CD4-positive, alpha-beta T cell (primary cell): Measurements from ENCODE around the gene TEX48. TPM values are rescaled to one million over a fixed set of nuclear protein-coding genes. Genes with fewer than 3 reads are reported as not detected.

Experiments used
- ATAC-seq: fragments of 200-7000 bp; cut with Tn5 transposase; one replicate; pipeline ENCODE4 v1.10.0; 2022; ENCODE audit warnings: mild to moderate bottlenecking; ENCODE audit not compliant: poor library complexity
- CTCF ChIA-PET: fragments of 350-600 bp; sonication (Branson Sonifier 250); formaldehyde crosslinking; loops from one replicate; lab custom pipeline; 2021; ENCODE audit warnings: antibody characterized with exemption, inconsistent platforms; lab: Charles Lee
- POLR2A ChIA-PET: fragments of 350-600 bp; sonication (Branson Sonifier 250); formaldehyde crosslinking; loops from one replicate; lab custom pipeline; 2021; ENCODE audit warnings: antibody characterized with exemption, inconsistent platforms; lab: Charles Lee
- DNase-seq, 14 experiments: peaks; one replicate each; pipeline ENCODE4 v3.0.0-alpha.2; 2013 to 2020; ENCODE audit warnings: mixed read lengths in 2 of 14
- H3K27ac ChIP-seq, 2 donors: one replicate each; pipeline versions ENCODE4 v1.5.1 to v1.7.0; 2013; ENCODE audit warnings: low read length in 2 of 2, low read depth in 1 of 2, mild to moderate bottlenecking in 1 of 2
- H3K27me3 ChIP-seq, 2 experiments: 1 replicate in 1 of 2; 2 replicates in 1 of 2; pipeline versions ENCODE4 v1.6.1 to v1.7.0; 2013; ENCODE audit warnings: low read length in 2 of 2, control low read depth in 1 of 2, mild to moderate bottlenecking in 1 of 2, moderate library complexity in 1 of 2; ENCODE audit not compliant: insufficient read depth in 2 of 2, control insufficient read depth in 1 of 2
- H3K36me3 ChIP-seq: one replicate; pipeline ENCODE4 v1.6.1; 2013; ENCODE audit warnings: low read length, control low read depth; ENCODE audit not compliant: insufficient read depth
- H3K4me1 ChIP-seq: one replicate; pipeline ENCODE4 v1.6.1; 2013; ENCODE audit warnings: low read length, control low read depth; ENCODE audit not compliant: insufficient read depth
- H3K4me3 ChIP-seq: one replicate; pipeline ENCODE4 v1.5.1; 2013; ENCODE audit warnings: mild to moderate bottlenecking, low read length, moderate library complexity
- H3K9me3 ChIP-seq, 2 experiments: 1 replicate in 1 of 2; 2 replicates in 1 of 2; pipeline versions ENCODE4 v1.6.1 to v1.7.0; 2013; ENCODE audit warnings: low read length in 2 of 2, mild to moderate bottlenecking in 2 of 2, control low read depth in 1 of 2, moderate library complexity in 1 of 2; ENCODE audit not compliant: control insufficient read depth in 1 of 2, insufficient read depth in 1 of 2
- H3K27ac Mint-ChIP-seq: one replicate; pipeline ENCODE4 v1.8.0; 2020; ENCODE audit warnings: mixed read lengths
- H3K27me3 Mint-ChIP-seq: one replicate; pipeline ENCODE4 v1.8.0; 2021; ENCODE audit warnings: mixed read lengths
- H3K36me3 Mint-ChIP-seq: one replicate; pipeline ENCODE4 v1.8.0; 2021; ENCODE audit warnings: low read depth, mixed read lengths
- H3K4me1 Mint-ChIP-seq: one replicate; pipeline ENCODE4 v1.8.0; 2021; ENCODE audit warnings: low read depth, mixed read lengths
- H3K4me3 Mint-ChIP-seq: one replicate; pipeline ENCODE4 v1.8.0; 2020; ENCODE audit warnings: mild to moderate bottlenecking, mixed read lengths
- H3K9me3 Mint-ChIP-seq: one replicate; pipeline ENCODE4 v1.8.0; 2020; ENCODE audit warnings: mixed read lengths
- CTCF ChIP-seq: fragments of 200-600 bp; IDR thresholded peaks from one replicate; pipeline ENCODE4 v1.8.0; 2022; ENCODE audit warnings: antibody characterized with exemption, mild to moderate bottlenecking
- intact Hi-C, 2 experiments: fragments of 100-400 bp; cut with DNase I in 1 of 2; cut with micrococcal nuclease in 1 of 2; formaldehyde crosslinking; loops; one replicate each; pipeline versions ENCODE4 v1.15.1 to v1.9.0; 2023 to 2025; cut with DNase I, micrococcal nuclease
- total RNA-seq, 174 experiments: library from RNA in 2 of 174; stranded (reverse) in 2 of 174; gene quantifications; one replicate each; pipeline ENCODE4 v1.2.3 and lab custom pipeline; 2021 to 2026

Gene TEX48
- total RNA-seq, 2 experiments from 2014 or later, result not detected

GRCh38 chr9:114693248-114693855 lies 11.4 kb upstream of the TEX48 start:
- H3K9me3 ChIP-seq, result no peaks in the 10 kb centered on the region
- H3K27ac Mint-ChIP-seq, result no peak overlapping the region

GRCh38 chr9:114691956-114692295 lies 9.9 kb upstream of the TEX48 start:
- H3K27me3 Mint-ChIP-seq, result no peaks in the 10 kb centered on the region
- H3K9me3 Mint-ChIP-seq, result no peaks in the 10 kb centered on the region
- no peaks in the 10 kb centered on the region for H3K9me3 ChIP-seq
- no peak overlapping the region for H3K4me3 Mint-ChIP-seq
- H3K27ac ChIP-seq, result peak overlapping the region in 1 of 2 donors; percentile 69
- DNase-seq, result no peak
- no peak for ATAC-seq
- peak overlapping the region; percentile 64 for H3K27ac Mint-ChIP-seq
- no peaks in the 10 kb centered on the region for H3K36me3 ChIP-seq
- intact Hi-C loops, result loop anchor here in 1 of 2 experiments (2.0 kb wide), 1 partner anchor 37 kb away; no protein-coding TSS in a partner anchor
- ChIA-PET POLR2A (interaction anchor here (0.7 kb wide), 1 partner anchor 506 kb away, joined by 3 read pairs; no protein-coding TSS in a partner anchor), CTCF (interaction anchor here (1.3 to 1.7 kb wide), 4 partner anchors 11 to 323 kb away, joined by 3 to 7 read pairs (median 4); partner anchors contain the start of gene TEX48)
- H3K36me3 Mint-ChIP-seq, result no peaks in the 10 kb centered on the region
- no peaks in the 10 kb centered on the region for H3K27me3 ChIP-seq
- H3K4me1 Mint-ChIP-seq, result peaks cover 14% of the 10 kb centered on the region
- H3K4me3 ChIP-seq, result no peak overlapping the region
- H3K4me1 ChIP-seq, result peaks cover 28% of the 10 kb centered on the region
- TF ChIP-seq CTCF, result no peak

More at GRCh38 chr9:114693248-114693855, 11.4 kb upstream of the TEX48 start:
- ChIA-PET POLR2A (no interaction called here), CTCF (interaction anchor here (1.4 kb wide), 1 partner anchor 321 kb away, joined by 3 read pairs; no protein-coding TSS in a partner anchor)
- Histone ChIP-seq H3K27ac (no peak overlapping the region), H3K4me3 (no peak overlapping the region), H3K4me1 (peaks cover 38% of the 10 kb centered on the region), H3K36me3 (no peaks in the 10 kb centered on the region), H3K27me3 (no peaks in the 10 kb centered on the region)
- Mint-ChIP-seq H3K4me1 (peaks cover 28% of the 10 kb centered on the region), H3K27me3 (no peaks in the 10 kb centered on the region), H3K4me3 (no peak overlapping the region), H3K9me3 (no peaks in the 10 kb centered on the region), H3K36me3 (no peaks in the 10 kb centered on the region)
- TF ChIP-seq CTCF, result no peak
- intact Hi-C loops, result no loop called here
- ATAC-seq (no peak), DNase-seq (no peak)

- intact Hi-C loops, result loop anchor here in 1 of 2 experiments (2.0 kb wide), 1 partner anchor 38 kb away; no protein-coding TSS in a partner anchor
- no peaks in the 10 kb centered on the region for H3K9me3 ChIP-seq
- peak; percentile 89 for ATAC-seq
- TF ChIP-seq CTCF, result no peak
- H3K36me3 ChIP-seq, result no peaks in the 10 kb centered on the region
- peaks cover 14% of the 10 kb centered on the region for H3K4me1 Mint-ChIP-seq
- H3K4me3 ChIP-seq, result peak overlapping the region; percentile 38
- peaks cover 22% of the 10 kb centered on the region for H3K4me1 ChIP-seq
- H3K27ac ChIP-seq, result peak overlapping the region in 1 of 2 donors; percentile 69
- ChIA-PET POLR2A (interaction anchor here (0.7 to 1.6 kb wide), 3 partner anchors 15 to 506 kb away, joined by 3 to 5 read pairs (median 3); partner anchors contain the start of gene TNFSF8), CTCF (interaction anchor here (1.3 to 1.7 kb wide), 3 partner anchors 10 to 286 kb away, joined by 3 to 7 read pairs (median 5); partner anchors contain the start of gene TEX48)
- no peaks in the 10 kb centered on the region for H3K27me3 ChIP-seq
- no peaks in the 10 kb centered on the region for H3K9me3 Mint-ChIP-seq
- H3K27me3 Mint-ChIP-seq, result no peaks in the 10 kb centered on the region
- DNase-seq, result peak; percentile 17 to 80 (median 52)
- peak overlapping the region; percentile 30 for H3K4me3 Mint-ChIP-seq
- no peaks in the 10 kb centered on the region for H3K36me3 Mint-ChIP-seq
- H3K27ac Mint-ChIP-seq, result peak overlapping the region; percentile 64
Observed at GRCh38 chr9:114691046-114691955, 9.3 kb upstream of the TEX48 start.
